ENCODE measurements around the gene CYP11A1.

The CYP11A1 gene

DNA sequence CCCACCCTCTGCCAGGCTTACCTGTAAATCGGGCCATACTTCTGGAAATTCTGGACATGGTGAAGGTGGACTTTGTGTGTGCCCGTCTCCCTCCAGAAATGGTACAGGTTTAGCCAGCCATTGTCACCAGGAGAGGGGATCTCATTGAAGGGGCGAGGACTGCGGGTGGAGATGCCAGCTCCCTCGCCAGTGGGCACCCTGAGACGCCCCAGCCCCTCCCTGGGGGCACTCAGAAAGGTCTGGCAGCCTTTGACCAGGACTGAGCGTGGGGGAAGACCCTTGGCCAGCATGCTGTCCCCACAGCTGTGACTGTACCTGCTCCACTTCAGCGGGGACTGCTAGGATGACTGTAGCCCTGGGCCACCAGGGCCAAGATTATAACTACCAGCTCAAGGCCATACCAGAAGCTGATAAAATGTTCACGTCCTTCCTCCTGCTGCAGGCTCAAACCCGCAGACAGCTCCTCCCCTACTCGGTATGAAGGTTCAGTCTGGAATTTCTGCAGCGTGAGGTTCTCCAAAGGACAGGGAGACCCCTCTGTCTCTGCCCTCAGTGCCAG, at the start of gene CYP11A1:
Gene CYP11A1, minus strand, starts transcription at position 351 of the 559 bp plus-strand sequence. Its CDS starts 61 bp downstream, at position 290.
- no peak for DNase-seq

DNA sequence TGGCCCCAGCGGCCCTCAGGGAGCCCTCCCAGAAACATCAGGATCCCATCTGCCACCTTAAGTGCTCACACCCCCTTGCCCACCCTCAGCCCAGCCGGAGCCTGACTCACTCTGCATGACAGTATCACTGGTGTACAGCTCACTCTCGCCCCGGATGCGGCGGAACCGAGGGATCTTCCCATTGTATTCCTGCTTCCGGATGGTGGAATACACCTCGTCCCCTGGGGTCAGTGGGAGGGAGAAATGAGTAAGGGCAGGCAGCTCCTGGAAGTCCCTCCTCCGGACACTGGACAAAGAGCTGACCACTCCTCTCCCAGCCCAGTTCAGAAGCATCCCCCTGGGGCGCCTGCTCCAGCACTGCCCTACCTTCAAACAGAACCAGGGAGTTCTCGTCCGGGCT, 49.8 kb upstream of the CYP11A1 start:
- DNase-seq: no peak

GRCh38 chr15:74415966-74416916, 48.8 kb upstream of the CYP11A1 start:
- no peak for DNase-seq

- no peak for DNase-seq
These were observed 47.3 kb upstream of the CYP11A1 start for GRCh38 chr15:74414603-74415338.

DNA sequence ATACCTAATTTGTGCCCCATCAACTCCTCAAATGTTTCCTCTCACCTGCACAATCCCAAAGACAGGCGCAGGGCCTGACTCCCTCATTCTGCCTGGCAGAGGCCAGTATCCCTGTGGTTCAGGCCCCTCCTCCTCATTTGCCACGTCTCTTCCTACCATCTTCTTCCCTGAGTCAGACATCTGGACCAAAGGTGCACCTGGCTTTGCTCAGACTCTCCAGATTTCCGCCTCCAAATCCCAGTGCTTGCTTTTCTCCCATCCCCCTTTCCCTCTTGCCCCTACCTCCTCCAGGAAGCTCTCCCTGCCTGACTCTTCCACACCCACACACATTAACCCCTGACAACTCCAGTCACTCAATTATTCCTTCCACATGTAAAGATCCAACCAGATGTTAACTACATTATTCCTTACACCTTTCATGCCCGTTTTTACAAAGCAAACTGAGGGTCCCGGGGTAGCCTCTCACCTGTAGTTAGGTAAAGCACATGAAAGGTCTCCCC, 46.7 kb upstream of the CYP11A1 start:
- DNase-seq: no peak

GRCh38 chr15:74413350-74414080, 46.1 kb upstream of the CYP11A1 start:
- no peak for DNase-seq

GRCh38 chr15:74412159-74412558, 44.7 kb upstream of the CYP11A1 start:
- no peak for DNase-seq

DNA sequence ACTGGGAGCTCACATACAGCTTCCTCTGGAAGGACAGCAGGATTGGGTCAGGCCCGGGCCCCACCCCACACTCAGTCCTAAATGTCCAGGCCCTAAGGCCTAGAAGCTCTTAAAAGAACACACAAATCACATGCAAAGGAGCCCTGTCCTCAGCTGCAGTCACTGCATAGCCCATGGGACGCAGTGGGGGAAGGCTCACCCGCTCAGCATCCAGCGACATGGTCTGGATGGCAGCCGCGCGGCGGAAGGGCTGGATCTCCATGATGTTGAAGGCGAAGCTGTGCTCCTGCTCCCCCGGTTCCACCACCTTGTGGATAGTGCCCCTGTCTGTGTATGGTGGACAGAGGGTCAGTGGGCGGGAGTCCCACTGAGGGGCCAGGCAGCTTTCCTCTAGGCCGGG, 44.2 kb upstream of the CYP11A1 start:
- DNase-seq: no peak

- DNase-seq: no peak
These were observed 43.1 kb upstream of the CYP11A1 start for GRCh38 chr15:74410502-74410901.

GRCh38 chr15:74409225-74409624, 41.8 kb upstream of the CYP11A1 start:
- DNase-seq: no peak

- DNase-seq: no peak
These were observed 41.4 kb upstream of the CYP11A1 start for GRCh38 chr15:74408815-74409214.

- DNase-seq: no peak
These were observed 40.9 kb upstream of the CYP11A1 start for GRCh38 chr15:74408385-74408784.

- no peak for DNase-seq
These were observed 39.7 kb upstream of the CYP11A1 start for GRCh38 chr15:74406992-74407705.

- no peak for DNase-seq
These were observed 39.1 kb upstream of the CYP11A1 start for GRCh38 chr15:74406517-74406916.

DNA sequence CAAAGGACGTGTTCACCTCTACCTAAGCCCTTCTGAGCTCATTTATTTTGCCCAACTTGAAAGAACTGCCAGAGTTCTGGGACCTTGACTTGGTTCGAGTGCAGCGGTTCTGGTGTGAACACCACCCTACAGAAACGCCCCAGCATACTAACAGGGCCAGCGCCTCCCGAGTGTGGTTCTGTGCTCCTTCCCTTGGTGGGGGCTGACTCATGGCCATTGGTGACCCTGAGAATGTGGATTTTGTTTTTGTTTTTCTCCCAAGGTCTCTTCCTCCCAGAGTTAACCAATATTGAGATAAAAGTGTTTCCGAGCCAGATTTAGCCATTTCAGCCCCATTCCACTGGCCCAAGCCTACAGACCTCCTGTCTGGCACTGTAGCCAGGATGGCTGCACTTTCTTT, 38.4 kb upstream of the CYP11A1 start:
- no peak for DNase-seq

DNA sequence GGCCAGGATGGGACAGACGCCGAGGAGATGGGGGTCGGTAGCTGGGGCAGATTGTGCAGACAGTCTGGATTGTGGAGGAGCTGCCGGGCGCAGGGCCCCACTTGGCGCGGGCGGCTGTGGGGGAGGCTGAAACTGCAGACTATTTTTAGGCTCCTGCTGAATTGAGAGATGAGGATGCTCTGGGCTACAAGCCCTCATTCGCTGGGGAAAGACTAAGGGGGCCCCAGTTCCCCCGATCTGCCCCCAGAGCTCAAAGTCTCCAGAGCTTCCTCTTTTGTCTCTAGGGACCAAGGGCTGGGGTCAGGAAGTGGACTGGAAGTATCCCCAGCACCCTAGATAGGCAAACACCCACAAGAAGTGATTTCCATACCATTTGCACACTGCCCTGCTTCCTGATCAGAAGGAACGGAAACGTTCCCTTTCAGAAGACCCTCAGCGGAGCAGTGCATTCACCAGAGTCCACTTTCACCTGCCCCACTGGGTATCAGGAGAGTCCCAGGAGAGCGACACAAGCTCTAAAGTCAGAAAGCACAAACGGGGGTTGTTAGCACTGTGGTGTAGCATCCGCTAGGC, 36.6 kb upstream of the CYP11A1 start:
- no peak for DNase-seq

DNA sequence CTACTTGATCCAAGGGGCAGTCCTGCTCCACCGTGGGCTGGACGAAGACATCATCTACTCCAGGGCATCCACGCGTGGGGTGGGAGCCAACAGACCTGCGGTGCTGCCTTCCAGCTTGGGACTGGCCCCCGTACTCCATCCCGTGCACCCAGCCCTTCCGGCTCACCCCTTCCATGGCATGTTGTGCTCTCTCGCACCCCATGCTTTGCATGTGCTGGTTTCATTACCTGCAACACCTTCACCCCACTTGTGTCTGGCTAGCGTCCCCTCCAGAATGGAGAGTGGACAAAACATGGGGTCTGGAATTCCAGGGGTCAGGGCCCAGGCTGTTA, 36.1 kb upstream of the CYP11A1 start:
- DNase-seq: no peak

DNA sequence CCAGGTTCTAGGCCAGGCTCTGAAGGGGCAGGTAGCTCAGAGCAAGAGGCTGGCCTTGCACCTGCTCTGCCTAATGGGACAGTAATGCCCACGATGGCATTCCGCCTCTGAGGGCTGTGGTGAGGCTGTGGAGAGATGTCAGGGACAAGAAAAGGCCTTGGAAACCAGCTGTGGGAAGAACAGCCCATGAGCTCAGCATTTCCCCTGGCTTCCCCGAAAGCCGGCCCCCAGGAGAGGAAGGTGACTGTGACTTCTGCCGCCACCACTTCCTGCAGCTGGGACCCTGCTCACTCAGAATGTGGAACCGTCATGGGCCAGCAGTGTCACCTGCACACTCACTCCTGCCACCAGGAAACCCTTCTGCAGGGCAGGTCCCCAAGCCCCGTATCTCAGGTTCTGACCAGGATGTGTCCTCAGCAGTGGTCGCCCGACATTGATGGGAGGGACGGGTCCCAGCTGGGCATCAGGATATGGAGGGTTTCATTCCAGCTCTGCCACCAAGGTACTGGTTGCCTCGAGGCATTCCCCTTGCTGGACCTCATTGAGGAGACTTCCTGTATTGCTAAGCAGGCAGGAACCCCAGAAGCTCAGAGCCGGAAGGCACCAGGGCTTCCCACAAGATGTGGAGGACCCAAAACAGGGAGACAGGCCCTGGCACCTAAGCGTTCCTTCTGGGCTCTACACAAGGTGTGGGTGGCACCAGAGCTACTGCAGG, 35.6 kb upstream of the CYP11A1 start:
- peak; percentile 93 for DNase-seq

DNA sequence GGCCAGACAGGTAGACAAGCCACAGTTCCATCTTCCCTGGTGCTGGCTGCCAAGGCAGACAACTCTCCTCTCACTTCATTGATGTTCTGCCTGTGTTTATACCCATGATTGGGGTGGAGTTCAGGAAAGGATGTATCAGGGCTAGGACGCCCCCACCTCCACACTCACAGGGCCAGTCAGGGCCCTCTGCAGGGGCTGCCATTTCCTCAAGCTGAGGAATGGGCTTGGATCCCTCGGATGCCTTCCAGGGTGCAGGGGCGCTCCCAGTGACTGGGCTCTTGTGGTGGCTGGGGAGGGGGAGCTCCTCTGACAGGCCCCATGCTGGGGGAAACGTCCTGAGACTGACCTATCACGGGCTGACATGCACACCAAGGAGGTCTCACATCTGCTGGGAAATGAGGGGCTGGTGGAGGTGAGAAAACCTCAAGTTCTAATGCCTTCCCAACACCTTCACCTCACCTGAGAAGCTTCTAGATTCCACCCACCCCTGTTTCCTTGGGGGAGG, 34.9 kb upstream of the CYP11A1 start:
- DNase-seq: no peak

- peak; percentile 58 for DNase-seq
These were observed 33.7 kb upstream of the CYP11A1 start for GRCh38 chr15:74400915-74401757.
